Neural crest cell (in vitro differentiated cells): Measurements from ENCODE around the gene OR10H4. TPM values are rescaled to one million over a fixed set of nuclear protein-coding genes. Genes with fewer than 3 reads are reported as not detected.

ENCODE experiments used
- DNase-seq: peaks from one replicate; pipeline ENCODE4 v3.0.0; 2021; ENCODE audit warnings: low read depth, mixed read lengths, low spot score
- H3K27ac Mint-ChIP-seq: one replicate; pipeline ENCODE4 v1.8.0; 2021; ENCODE audit warnings: mild to moderate bottlenecking, mixed read lengths; ENCODE audit not compliant: unreplicated experiment
- H3K27me3 Mint-ChIP-seq: 2 replicates; pipeline ENCODE4 v1.8.0; 2021; ENCODE audit warnings: low read depth, mild to moderate bottlenecking, mixed read lengths
- H3K36me3 Mint-ChIP-seq: 2 replicates; pipeline ENCODE4 v1.8.0; 2021; ENCODE audit warnings: low read depth, mild to moderate bottlenecking, mixed read lengths
- H3K4me1 Mint-ChIP-seq: 2 replicates; pipeline ENCODE4 v1.8.0; 2021; ENCODE audit warnings: mixed read lengths
- H3K4me3 Mint-ChIP-seq: one replicate; pipeline ENCODE4 v1.8.0; 2021; ENCODE audit warnings: mild to moderate bottlenecking, mixed read lengths
- H3K9me3 Mint-ChIP-seq: 2 replicates; pipeline ENCODE4 v1.8.0; 2021; ENCODE audit warnings: mixed read lengths
- CTCF ChIP-seq: fragments of 200-600 bp; sonication (generic); conservative IDR thresholded peaks from 2 replicates; pipeline ENCODE4 v1.5.0; 2021; ENCODE audit warnings: antibody characterized with exemption, mild to moderate bottlenecking
- total RNA-seq: library from RNA; stranded (reverse); gene quantifications from 2 replicates; pipeline ENCODE4 v1.2.1, GENCODE V29; 2021

The OR10H4 gene
- total RNA-seq, 1 donor from 2014 or later = not detected

DNA sequence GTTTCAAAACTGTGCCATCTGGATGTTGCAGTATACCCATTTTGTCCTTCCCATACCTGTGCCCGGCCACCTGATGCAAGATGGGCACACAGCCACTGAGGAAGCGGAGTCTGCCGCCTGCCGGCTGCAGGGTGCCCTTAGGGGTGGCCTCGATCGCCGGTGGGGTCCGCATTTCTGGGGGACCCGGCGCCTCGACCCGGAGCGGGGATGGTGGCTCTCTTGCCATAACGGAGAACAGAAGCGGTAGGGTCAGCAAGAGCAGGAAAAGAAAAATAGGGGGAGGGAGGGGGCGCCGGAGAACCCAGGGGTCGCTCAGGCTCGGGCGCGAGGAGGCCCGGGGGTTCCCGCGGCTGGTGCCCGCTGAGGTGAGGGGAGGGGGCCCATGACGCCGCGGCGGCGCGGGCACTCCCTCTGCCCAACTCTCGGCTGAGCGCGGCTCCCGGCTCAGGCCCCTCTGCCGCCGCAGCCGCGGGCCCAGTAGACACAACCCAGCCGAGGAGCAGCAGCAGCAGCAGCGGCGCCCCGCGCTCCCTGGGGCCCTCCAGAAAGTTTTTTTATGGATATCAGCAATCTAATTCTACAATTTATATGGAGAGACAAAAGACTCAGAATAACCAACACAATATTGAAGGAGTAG is 37.1 kb upstream of the OR10H4 start:
- no peak overlapping the region for H3K27ac Mint-ChIP-seq

GRCh38 chr19:15913384-15913783 is 35.4 kb upstream of the OR10H4 start:
- no peak for DNase-seq
- no peaks in the 10 kb centered on the region for H3K36me3 Mint-ChIP-seq
- H3K9me3 Mint-ChIP-seq = peaks cover 21% of the 10 kb centered on the region
- TF ChIP-seq CTCF = no peak
- H3K4me1 Mint-ChIP-seq = no peaks in the 10 kb centered on the region
- no peak overlapping the region for H3K27ac Mint-ChIP-seq
- no peaks in the 10 kb centered on the region for H3K27me3 Mint-ChIP-seq
- no peak overlapping the region for H3K4me3 Mint-ChIP-seq

More for the DNA sequence above, 37.1 kb upstream of the OR10H4 start:
- H3K9me3 Mint-ChIP-seq = peaks cover 10% of the 10 kb centered on the region
- no peaks in the 10 kb centered on the region for H3K4me1 Mint-ChIP-seq
- H3K27me3 Mint-ChIP-seq = no peaks in the 10 kb centered on the region
- H3K4me3 Mint-ChIP-seq = no peak overlapping the region
- no peaks in the 10 kb centered on the region for H3K36me3 Mint-ChIP-seq
- no peak for DNase-seq
- TF ChIP-seq CTCF = no peak

GRCh38 chr19:15913830-15914229 is 35.0 kb upstream of the OR10H4 start:
- peaks cover 24% of the 10 kb centered on the region for H3K9me3 Mint-ChIP-seq
- H3K4me3 Mint-ChIP-seq = no peak overlapping the region
- TF ChIP-seq CTCF = no peak
- DNase-seq = no peak
- H3K36me3 Mint-ChIP-seq = no peaks in the 10 kb centered on the region
- no peak overlapping the region for H3K27ac Mint-ChIP-seq
- H3K4me1 Mint-ChIP-seq = no peaks in the 10 kb centered on the region
- H3K27me3 Mint-ChIP-seq = no peaks in the 10 kb centered on the region

DNA sequence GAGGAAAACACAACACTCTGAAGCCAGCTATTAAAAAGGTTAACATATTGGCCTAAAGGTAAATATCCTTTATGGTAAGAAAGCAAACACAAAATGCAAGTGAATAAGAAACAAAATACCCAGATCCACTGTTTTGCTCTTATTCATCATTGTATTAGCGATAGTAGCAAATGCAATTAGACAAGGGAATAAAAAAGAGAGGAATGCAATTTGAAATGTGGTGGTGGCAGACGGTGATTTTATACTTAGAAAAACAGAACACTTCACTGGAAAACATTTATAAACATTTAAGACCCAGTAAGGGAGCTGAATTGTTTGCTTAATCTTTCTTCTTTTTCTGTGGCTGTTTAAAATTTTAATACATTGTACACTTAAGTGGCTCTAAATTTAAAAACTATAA is 33.7 kb upstream of the OR10H4 start:
- H3K4me3 Mint-ChIP-seq = no peak overlapping the region
- no peaks in the 10 kb centered on the region for H3K4me1 Mint-ChIP-seq
- peaks cover 31% of the 10 kb centered on the region for H3K9me3 Mint-ChIP-seq
- no peaks in the 10 kb centered on the region for H3K36me3 Mint-ChIP-seq
- no peak overlapping the region for H3K27ac Mint-ChIP-seq
- no peak for TF ChIP-seq CTCF
- DNase-seq = no peak
- H3K27me3 Mint-ChIP-seq = no peaks in the 10 kb centered on the region

GRCh38 chr19:15919243-15919642 is 29.6 kb upstream of the OR10H4 start:
- Mint-ChIP-seq H3K4me1 (no peaks in the 10 kb centered on the region), H3K9me3 (peaks cover 34% of the 10 kb centered on the region), H3K27me3 (no peaks in the 10 kb centered on the region), H3K36me3 (no peaks in the 10 kb centered on the region), H3K27ac (no peak overlapping the region), H3K4me3 (no peak overlapping the region)
- no peak for TF ChIP-seq CTCF
- no peak for DNase-seq

DNA sequence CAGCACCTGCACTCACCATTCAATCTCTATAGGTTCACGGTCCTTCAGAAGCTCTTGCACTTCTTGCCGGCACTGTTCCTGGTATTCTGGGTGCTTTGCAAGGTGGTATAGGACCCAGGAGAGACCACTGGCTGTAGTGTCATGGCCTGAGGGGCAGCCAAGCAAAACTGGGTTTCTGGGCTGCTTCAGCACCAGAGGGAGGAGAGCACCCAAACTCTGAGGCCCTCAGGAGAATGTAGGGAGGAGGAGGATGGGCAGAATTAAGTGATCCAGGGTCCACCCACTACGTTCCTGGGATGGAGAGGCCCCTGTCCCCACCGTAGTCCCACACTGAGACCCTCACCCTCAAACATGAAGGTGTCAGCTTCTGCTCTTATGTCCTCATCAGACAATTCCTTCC is 26.8 kb upstream of the OR10H4 start:
- DNase-seq = no peak
- no peak for TF ChIP-seq CTCF
- no peak overlapping the region for H3K27ac Mint-ChIP-seq
- no peaks in the 10 kb centered on the region for H3K27me3 Mint-ChIP-seq
- H3K36me3 Mint-ChIP-seq = peaks cover 2% of the 10 kb centered on the region
- H3K4me1 Mint-ChIP-seq = no peaks in the 10 kb centered on the region
- H3K9me3 Mint-ChIP-seq = peaks cover 35% of the 10 kb centered on the region
- no peak overlapping the region for H3K4me3 Mint-ChIP-seq
